Stimulated activated CD8-positive, alpha-beta memory T cell treated with anti-CD3 and anti-CD28 coated beads, Interleukin-15, amount 100 ng/mL, for 4 hours (primary cell): Measurements from ENCODE around the gene ANO1.

Source experiments
- DNase-seq, 2 donors: peaks; one replicate each; pipeline ENCODE4 v3.0.0-alpha.2; 2020; ENCODE audit warnings: low read depth in 2 of 2

Gene ANO1

GRCh38 chr11:70113801-70114200, 35.7 kb downstream of the ANO1 start:
- no peak for DNase-seq

- DNase-seq, result no peak
These were observed 37.7 kb downstream of the ANO1 start for GRCh38 chr11:70115778-70116177.

GRCh38 chr11:70116386-70117065, 38.4 kb downstream of the ANO1 start:
- DNase-seq, result no peak

GRCh38 chr11:70117567-70118145, 39.5 kb downstream of the ANO1 start:
- no peak for DNase-seq

- DNase-seq, result no peak
These were observed 40.5 kb downstream of the ANO1 start for GRCh38 chr11:70118642-70119041.

GRCh38 chr11:70119502-70119901, 41.4 kb downstream of the ANO1 start:
- no peak for DNase-seq

- no peak for DNase-seq
These were observed 42.6 kb downstream of the ANO1 start for GRCh38 chr11:70120674-70121073.

- DNase-seq, result no peak
These were observed 44.5 kb downstream of the ANO1 start for GRCh38 chr11:70122490-70123198.

GRCh38 chr11:70123711-70124110, 45.6 kb downstream of the ANO1 start:
- DNase-seq, result no peak

- no peak for DNase-seq
These were observed 46.3 kb downstream of the ANO1 start for GRCh38 chr11:70124321-70125000.

- DNase-seq, result no peak
These were observed 48.4 kb downstream of the ANO1 start for GRCh38 chr11:70126494-70126893.

- no peak for DNase-seq
These were observed 49.7 kb downstream of the ANO1 start for GRCh38 chr11:70127653-70128434.

GRCh38 chr11:70128435-70128906, 50.4 kb downstream of the ANO1 start:
- DNase-seq, result no peak

- DNase-seq, result no peak
These were observed 51.0 kb downstream of the ANO1 start for GRCh38 chr11:70129051-70129592.

GRCh38 chr11:70130636-70131035, 52.5 kb downstream of the ANO1 start:
- DNase-seq, result no peak

GRCh38 chr11:70131606-70132190, 53.6 kb downstream of the ANO1 start:
- DNase-seq, result no peak

GRCh38 chr11:70132641-70133040, 54.5 kb downstream of the ANO1 start:
- DNase-seq, result no peak

- DNase-seq, result no peak
These were observed 55.7 kb downstream of the ANO1 start for GRCh38 chr11:70133771-70134335.

- DNase-seq, result no peak
These were observed 56.4 kb downstream of the ANO1 start for GRCh38 chr11:70134490-70134889.

- DNase-seq, result no peak
These were observed 57.0 kb downstream of the ANO1 start for GRCh38 chr11:70135142-70135541.

GRCh38 chr11:70135625-70136059, 57.5 kb downstream of the ANO1 start:
- DNase-seq, result no peak
